ENCODE measurements around the gene COPB2. TPM values are rescaled to one million over a fixed set of nuclear protein-coding genes. Genes with fewer than 3 reads are reported as not detected.

COPB2 gene
- total and polyA plus RNA-seq, 10 of the 15 experiments (the other 5 are each of a cell fraction or from before 2014, with no cell fraction given): 51.3 to 143 (median 116) TPM

- Histone ChIP-seq H3K4me3 (no peak overlapping the region), H3K9ac (ENCODE audit: control insufficient read depth, insufficient read depth, low read length) (no peak overlapping the region), H4K20me1 (ENCODE audit: control insufficient read depth, insufficient read depth) (no peaks in the 10 kb centered on the region), H3K79me2 (ENCODE audit: control insufficient read depth, insufficient read depth, low read length) (no peaks in the 10 kb centered on the region), H3K4me2 (ENCODE audit: control insufficient read depth, insufficient read depth) (no peak overlapping the region), H3K27me3 (replicated peaks in 1 of 2; ENCODE audit: control insufficient read depth in 2 of 2, insufficient read depth in 2 of 2, low read length in 1 of 2) (no peaks in the 10 kb centered on the region; a peak in 1 of 4 replicates), H3K4me1 (ENCODE audit: control insufficient read depth, insufficient read depth, low read length) (no peaks in the 10 kb centered on the region), H2AFZ (ENCODE audit: control insufficient read depth, low read depth, low read length) (no peak overlapping the region), H3K36me3 (ENCODE audit: control insufficient read depth in 2 of 2, insufficient read depth in 2 of 2, low read length in 1 of 2) (no peaks in the 10 kb centered on the region), H3K9me3 (replicated peaks; ENCODE audit: control insufficient read depth, insufficient read depth, low read length) (no peaks in the 10 kb centered on the region), H3K27ac (ENCODE audit: control insufficient read depth, insufficient read depth) (no peak overlapping the region)
- DNase-seq (ENCODE audit: low read depth, low spot score) (no peak), ATAC-seq (no peak), FAIRE-seq (no peak)
- ChIA-PET RAD21 (ENCODE audit: unreplicated experiment) (no interaction called here), POLR2A (no interaction called here), SMC1A (ENCODE audit: uncharacterized antibody, unreplicated experiment) (no interaction called here), CTCF (interaction anchor here (1.2 kb wide), 2 partner anchors 9 to 133 kb away, joined by 3 read pairs; no protein-coding TSS in a partner anchor)
- intact Hi-C loops (cut with micrococcal nuclease; ENCODE audit: unreplicated experiment): no loop called here
- in situ Hi-C loops (cut with MboI): loop anchor here (10.0 kb wide), 2 partner anchors 208 to 378 kb away; no protein-coding TSS in a partner anchor
- WGBS (ENCODE audit: insufficient coverage, insufficient replicate concordance, low lambda C conversion rate, missing lambda C conversion rate): 46% methylated on average over 2 of the region's 2 CpGs
- BruUV-seq (replicated peaks): no TSS peak
- TF ChIP-seq NR2C1 (IDR thresholded peaks at IDR 0.05) (no peak), EGR1 (IDR thresholded peaks at IDR 0.05; ENCODE audit: borderline replicate concordance in 1 of 2, low read depth in 2 of 2, low read length in 2 of 2) (no peak), EED (IDR thresholded peaks at IDR 0.05; ENCODE audit: low read depth) (no peak), NKRF (conservative IDR thresholded peaks at IDR 0.05) (no peak), BRCA1 (IDR thresholded peaks at IDR 0.05; ENCODE audit: low read depth, low read length) (no peak), BCL11A (IDR thresholded peaks at IDR 0.05; ENCODE audit: low read depth, low read length) (no peak), HCFC1 (IDR thresholded peaks at IDR 0.05; ENCODE audit: low read length) (no peak), NFIC (IDR thresholded peaks at IDR 0.05; ENCODE audit: low read depth, low read length) (no peak), SUPT20H (IDR thresholded peaks at IDR 0.05; ENCODE audit: borderline replicate concordance, control insufficient read depth, low read depth, low read length) (no peak), EZH2 (IDR thresholded peaks at IDR 0.05; ENCODE audit: borderline replicate concordance, control insufficient read depth, low read depth, low read length) (no peak), JUND (IDR thresholded peaks at IDR 0.05; ENCODE audit: low read depth, low read length) (no peak), SREBF1 (IDR thresholded peaks at IDR 0.05; ENCODE audit: low read length) (no peak), SMAD5 (IDR thresholded peaks at IDR 0.05; ENCODE audit: low read depth) (no peak), ZNF217 (IDR thresholded peaks at IDR 0.05) (no peak), MTA3 (IDR thresholded peaks at IDR 0.05; ENCODE audit: borderline replicate concordance, low read length) (no peak), HDGF (IDR thresholded peaks at IDR 0.05) (no peak), JUNB (IDR thresholded peaks at IDR 0.05) (no peak), CUX1 (IDR thresholded peaks at IDR 0.05; ENCODE audit: insufficient replicate concordance, low read depth, low read length) (no peak)
These were observed 76.5 kb downstream of the COPB2 start for GRCh38 chr3:139312959-139313358.
